Hematopoietic multipotent progenitor cell treated with erythropoietin and hydrocortisone succinate and interleukin-3 and kit ligand, for 8 days (in vitro differentiated cells): ENCODE data around the gene METAP2.

Source experiments
- DNase-seq: peaks from one replicate; pipeline ENCODE4 v3.0.0-alpha.2; 2015

Gene METAP2

DNA sequence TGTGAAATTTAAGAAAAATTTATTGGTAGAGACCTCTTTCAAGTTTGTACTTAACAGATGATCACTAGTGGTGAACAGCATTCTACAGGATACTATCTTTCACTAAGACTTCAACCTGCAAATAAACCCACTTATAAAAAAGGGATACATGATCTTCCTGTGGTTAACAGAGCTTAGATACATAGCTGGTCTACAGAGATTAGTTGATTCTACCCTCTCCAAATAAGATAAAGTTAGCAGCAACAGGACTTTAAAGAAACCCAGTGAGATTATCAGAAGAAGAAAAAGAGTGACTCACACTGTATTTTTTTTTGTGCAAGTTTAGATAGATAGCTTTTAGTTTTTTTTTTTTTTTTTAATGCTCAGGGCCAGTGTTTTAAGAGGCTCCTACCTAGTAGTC is 42.8 kb downstream of the METAP2 start:
- DNase-seq, result peak; percentile 92

DNA sequence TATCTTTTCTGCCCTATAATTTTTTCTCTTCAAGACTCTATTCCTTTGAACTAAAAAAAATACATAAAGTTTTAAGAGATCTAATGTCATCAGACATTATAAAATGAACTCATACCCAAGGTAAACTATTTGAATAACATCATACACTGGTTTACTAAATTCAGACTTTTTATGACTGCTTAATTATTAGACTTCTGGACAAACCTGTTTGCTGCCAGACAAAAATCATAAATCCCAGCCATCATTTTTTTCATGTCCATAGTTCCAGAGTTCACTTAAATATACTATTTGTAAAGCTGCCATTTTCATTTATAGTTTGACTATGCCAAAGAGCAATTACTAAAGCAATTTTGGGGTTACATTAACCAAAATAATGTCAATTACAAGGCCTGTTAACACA is 43.3 kb downstream of the METAP2 start:
- DNase-seq, result no peak

DNA sequence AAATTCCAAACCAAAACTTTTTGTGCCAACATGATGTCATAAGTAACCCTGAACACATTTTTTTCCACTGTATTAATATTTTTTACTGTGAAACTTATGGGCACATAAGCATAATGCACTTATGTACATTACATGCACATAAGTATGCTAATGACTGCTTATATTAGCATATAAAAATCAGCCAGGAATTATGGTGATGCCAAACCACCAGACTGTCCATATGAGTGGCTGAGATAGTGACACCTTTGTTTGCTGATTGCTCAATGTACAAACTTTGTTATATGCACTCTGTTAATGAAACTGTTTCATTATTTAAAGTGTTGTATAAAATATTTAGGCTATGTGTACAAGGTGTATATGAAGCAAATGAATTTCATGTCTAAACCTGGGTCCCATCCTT is 45.0 kb downstream of the METAP2 start:
- peak; percentile 56 for DNase-seq

DNA sequence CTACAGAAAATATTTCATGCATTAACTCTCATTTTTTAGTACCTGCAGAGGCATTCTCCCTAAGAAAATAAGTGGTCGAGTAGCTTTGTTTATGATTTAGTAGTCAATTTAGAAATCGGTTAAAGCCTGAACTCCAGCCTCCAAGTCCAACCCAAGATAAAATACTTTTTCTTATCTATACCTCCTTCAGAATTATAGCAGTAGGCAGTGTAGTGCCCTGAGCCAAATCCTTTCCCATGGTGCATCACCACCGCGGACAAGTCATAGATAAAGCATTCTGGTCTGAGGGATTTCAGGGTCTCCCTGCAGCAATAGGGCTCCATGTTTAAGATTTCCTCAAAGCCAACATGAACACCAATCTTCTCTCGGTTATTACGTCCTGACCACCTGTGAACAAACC is 46.9 kb downstream of the METAP2 start:
- DNase-seq, result peak; percentile 63

DNA sequence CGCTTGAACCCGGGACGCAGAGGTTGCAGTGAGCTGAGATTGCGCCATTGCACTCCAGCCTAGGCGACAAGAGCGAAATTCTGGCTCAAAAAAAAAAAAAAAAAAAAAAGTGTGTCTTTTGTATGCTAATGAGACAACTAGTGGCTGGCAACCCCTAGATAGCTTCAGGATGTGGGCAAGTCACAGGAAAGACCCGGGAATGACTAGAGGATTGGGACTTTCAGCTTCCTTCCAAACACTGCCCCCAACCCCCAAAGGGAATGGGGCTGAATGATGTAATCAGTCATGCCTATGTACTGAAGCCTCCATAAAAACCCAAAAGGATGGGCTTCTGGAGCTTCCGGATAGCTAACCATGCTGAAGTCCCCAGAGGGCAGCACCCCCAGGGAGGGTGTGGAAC is 48.7 kb downstream of the METAP2 start:
- DNase-seq, result no peak

DNA sequence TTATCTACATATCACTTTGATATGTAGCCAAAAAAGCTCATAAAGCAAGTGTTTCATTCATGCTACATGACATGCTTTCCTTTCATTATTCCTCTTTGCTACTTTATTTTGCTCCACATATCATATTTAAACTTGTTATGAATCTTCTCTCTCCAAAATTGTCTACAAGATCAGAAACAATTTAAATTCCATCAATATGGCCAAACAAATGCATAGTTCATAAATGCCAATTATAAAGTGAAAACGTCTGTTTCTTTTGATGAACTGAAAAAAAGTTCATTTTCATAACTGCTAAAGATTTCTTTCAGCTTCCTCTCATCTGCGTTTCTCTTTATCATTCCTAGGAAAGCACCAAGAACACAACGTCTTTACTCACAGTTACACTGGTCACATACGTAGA is 54.5 kb downstream of the METAP2 start:
- no peak for DNase-seq

DNA sequence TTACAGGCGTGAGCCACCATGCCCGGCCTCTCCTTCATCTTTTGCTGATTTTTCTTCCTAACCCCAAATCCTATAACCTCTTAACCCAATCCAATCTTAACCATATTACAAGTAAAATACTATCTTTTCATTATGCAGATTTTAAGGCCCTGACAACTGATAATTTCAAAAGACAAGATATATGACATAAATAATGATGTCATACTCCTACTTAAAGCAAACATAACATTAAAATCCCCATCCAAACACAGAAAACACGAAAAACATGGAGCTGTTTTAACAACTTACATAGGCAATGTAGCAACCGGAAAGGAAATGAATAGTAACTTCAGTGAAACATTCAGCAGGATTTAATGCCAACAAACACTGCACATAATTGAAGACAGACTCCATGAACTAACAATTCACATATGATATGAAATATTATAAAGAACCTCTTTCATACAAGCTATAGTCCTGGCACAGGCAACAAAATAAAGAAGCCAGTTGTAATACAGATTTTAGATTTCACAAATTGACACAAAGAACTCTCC is 55.8 kb downstream of the METAP2 start:
- DNase-seq, result no peak

DNA sequence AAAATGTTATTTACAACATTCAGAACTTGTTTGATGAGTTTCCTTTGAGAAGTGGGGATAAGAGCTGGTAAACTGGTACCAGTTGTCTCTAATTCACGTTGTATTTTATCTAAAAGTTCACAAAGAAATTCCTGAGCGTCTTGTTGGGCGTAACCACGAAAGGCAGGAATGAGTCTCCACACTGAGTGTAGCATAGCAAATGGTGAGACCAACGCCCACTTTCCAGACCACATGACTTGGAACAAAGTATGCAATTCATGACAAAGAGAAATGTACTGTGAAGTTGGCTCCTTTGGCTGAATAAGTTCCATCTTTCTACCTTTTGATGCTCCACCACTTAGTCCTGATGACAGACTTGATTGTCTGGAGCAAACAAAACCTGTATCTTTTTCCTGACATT is 58.9 kb downstream of the METAP2 start:
- DNase-seq, result peak; percentile 56

DNA sequence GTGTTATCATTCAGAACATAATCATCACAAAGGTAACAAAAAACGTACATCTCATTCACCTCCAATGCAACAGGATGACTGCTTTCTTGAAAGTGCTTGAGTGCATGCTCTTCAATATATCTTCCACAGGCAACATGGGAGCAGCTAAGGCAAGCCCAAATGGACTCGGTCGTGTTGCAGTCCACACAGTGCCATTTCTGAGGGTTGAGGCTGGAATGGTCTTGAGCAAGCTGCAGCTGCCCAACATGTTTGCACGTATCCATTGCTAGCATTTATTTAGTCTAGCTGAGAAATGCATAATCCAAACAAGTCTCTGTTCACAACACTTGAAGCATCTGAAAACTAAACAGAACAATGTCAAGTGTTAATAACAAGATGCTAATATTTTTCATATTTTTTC is 60.0 kb downstream of the METAP2 start:
- no peak for DNase-seq

DNA sequence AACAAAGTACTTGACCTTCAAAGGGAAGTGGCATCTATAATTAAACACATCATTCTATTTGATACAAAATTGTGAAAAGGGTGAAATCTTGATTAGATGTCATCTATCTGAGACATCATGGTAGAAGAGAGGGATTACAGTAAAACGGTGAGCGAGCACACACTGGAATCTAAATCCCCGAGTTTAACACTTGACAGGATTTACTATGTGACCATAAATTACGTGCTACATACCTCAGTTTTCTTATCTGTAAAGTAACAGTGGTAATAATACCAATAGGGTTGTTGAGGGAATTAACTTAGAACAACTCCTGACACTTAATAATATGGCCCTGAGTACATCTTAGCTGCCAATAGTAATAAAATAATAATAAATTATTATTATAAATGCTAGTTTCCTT is 64.1 kb downstream of the METAP2 start:
- no peak for DNase-seq

DNA sequence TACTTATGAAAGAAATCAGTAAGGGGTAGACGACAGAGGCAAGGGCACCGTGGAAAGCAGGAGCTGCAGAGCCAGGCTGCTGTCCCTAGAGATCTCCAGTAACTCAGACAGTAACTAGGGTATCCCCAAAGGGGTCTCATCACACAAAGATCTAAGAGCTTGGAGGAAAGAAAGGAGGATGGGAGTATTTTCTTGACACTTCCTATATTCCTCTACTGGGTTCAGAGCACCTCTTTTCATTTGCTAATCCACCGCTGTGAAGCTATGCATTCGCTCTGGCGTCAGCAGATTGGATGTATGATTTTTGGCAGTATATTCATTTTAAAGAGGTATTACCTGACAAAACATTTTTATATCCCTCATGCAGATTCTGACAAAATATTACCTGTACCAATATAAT is 64.7 kb downstream of the METAP2 start:
- DNase-seq, result no peak

DNA sequence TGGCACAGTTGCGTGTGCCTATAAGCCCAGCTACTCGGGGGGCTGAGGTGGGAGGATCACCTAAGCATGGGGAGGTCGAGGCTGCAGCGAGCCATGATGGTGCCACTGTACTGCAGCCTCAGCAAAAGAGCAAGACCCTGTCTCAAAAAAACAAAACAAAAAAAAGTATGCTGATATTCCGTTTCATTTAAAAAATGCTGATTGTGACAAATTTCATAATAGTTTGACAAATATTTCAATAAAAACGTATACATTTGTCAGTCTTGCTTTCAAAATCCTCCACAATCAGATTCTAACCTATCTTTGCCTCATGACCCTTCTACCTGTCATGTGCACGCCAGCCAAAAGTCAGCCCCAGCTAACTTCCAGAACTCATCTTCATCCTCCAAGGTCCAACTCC is 67.5 kb downstream of the METAP2 start:
- no peak for DNase-seq

DNA sequence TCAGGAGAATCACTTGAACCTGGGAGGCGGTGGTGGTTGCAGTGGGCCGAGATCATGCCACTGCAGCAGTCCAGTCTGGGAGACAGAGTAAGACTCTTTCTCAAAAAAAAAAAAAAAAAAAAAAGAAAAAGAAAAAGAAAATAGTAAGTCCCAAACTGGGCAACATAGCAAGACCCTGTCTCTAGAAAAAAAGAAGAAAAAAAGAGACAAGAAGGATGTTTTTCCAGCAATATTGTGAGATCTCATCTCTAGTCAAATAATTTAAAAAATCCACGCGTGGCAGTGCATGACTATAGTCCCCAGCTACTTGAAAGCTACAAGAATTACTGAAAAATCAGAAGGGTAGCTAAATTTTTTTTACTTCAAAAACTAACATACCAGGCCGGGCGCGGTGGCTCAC is 69.4 kb downstream of the METAP2 start:
- no peak for DNase-seq

DNA sequence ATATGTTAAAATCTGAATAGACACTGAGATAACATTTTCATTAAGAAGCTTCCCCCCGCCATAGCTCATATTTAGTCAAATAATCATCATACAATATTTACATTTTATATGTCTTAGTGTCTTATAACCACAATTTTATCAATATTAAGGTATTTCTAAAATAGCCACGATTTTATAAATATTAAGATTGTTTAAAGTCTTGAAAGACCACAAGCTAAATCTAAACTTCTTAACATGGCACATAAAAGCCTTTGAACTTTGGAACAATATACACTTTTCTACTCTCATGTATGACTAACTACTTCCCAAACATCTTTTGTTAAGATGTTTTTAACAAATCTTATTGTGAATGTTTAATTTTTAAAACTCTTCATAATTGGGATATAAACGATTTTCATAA is 70.8 kb downstream of the METAP2 start:
- no peak for DNase-seq

DNA sequence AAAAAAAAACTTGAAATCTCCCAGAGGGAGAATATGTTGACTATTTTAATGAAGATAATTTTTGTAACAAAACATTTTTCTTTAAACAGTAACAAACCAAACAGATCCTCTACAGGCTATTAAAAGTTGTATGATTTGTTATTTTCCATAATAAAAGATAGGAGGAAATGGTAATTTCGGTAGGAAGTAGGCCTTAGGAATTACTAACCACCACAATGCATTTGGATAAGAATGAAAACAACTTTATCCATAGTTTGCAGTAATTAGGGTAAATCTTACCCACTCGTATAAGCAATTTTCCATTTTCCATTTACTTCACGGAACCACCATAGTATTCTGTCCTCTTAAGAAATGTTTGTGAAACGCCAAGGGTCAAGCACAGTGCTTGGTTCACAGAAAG is 71.4 kb downstream of the METAP2 start:
- no peak for DNase-seq

DNA sequence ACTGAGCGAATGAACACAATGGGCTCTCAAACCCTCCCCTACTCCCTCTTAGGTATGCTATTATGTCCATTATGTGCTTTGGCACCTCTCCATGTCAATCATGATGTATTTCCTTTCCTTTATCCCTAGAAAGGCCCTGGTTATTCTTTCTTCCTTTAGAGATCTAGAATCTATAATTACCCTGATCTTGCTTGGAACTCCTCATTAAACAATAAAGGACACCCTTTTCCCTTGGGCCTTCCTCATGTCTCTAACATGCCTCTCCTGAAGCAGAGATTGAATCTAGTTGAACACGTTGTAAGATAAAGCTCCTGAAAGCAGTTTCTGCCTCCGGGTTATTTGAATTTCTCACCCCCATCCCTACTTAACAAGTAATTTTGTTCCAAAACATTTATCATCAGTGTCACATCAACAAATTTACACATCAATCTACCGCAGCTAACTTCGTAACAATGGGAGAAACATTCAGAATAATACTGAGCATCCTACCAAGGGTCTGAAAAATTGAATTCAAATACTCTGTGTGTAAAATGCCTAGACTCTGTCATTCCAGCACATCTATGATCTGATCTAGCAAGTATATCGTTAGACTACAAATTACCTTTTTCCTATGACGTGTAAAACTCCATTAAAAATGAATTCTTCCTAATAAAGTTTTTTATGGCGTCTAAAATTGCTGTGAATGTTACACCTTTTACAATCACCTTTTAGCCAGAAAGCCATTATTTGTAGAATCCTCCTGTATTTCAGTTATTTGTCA is 72.0 kb downstream of the METAP2 start:
- no peak for DNase-seq

DNA sequence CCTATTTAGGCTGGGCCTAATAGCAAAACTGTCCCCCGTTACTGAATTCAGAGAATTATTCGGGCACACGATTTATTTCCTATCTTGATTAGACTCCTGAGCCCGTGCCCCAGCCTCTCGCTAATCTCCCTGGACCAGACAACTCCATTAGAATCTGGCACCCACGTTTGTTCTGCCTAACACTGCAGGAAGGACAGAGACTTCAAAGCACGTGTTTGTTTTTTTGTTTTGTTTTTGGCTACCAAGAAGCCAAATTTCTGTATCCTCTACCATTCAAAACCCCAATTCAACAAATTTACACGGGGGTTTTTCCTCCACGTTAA is 72.5 kb downstream of the METAP2 start:
- DNase-seq, result peak; percentile 79

DNA sequence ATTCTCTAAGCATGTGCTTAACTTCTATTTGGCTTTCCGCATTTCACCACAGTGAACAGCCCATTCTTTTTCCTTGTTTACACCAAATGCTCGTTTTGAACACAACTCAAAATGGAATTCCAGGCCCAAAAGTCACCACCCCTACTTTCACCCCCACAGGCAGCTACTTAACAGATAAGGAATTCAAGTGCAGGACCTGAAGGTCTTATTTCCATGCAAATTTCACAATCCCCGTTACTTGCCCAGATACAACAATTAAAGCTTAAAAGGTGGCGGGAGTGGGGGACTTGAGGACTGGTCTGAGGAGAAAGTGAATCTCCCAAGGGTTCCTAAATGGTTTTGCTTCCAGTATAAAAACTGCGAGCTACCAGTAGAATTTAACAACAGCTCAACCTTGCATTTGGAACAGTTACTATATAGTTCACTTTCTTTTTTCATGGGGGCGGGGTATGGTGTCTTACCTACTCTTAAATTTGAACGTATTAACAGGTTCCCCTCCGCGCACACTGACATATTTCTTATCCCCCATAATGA is 73.6 kb downstream of the METAP2 start:
- peak; percentile 35 for DNase-seq

DNA sequence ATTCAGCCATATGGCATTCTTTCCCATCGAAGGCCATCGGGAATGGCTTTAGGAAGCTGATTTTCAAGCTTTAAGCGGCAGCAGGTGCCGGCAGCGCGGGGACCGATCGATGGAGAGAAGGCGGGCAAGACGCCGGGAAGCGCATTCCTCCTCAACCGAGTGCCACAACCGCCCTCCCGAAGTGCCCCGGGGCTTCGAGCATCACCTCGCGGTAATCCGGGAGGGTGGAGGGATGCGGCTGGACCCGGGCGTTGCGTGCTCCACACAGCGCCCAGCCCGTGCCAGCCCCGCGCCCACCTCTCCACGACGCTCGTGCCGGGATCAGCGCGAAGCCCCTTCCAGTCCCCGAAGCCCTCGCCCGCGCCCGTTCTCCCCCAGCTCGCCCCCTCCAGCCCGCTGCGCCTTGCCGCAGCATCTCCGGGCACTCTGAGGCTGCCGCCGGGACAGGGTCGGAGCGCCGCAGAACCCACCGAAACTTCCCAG is 74.1 kb downstream of the METAP2 start:
- no peak for DNase-seq

DNA sequence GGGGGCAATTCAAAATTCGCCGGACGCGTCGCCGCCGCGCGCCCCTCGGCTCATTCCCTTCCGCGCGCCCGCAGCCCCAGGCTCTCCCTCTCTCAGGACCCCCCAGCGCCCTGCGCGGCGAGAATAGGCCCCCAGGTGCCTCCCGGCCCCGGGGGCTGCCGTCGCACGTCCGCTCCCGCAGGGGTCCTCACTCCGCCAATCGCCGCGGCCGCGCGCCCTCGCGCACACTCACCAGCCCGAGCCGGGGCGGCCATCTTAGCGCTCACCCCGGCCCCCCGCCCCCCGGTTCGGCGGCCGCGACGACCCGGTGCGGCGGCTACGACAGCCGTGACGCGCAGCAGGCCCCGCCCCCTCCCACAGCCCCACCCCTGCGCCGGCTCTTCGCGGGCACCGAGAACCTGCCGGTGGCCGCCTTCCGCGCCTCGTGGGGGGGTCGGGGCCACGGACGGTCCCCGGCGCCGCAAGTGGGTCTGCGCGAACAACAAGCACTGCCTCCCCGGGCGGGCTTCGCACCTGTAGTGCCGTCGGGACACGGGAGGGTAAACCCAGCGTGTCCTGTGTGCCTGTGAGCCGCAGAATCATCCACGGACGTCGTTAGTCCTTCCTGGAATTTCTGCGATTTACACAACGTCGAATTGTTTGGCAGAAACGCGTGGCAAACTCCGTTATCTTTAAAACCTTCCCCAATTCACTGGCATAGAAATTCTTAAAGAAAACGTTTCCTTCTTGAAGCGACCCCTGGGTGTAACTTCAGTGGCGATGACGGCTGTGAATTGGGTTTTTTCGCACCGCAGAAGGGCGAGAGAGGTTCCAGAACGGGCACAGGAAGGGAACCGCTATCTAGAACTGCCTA is 74.8 kb downstream of the METAP2 start:
- DNase-seq, result peak; percentile 23

DNA sequence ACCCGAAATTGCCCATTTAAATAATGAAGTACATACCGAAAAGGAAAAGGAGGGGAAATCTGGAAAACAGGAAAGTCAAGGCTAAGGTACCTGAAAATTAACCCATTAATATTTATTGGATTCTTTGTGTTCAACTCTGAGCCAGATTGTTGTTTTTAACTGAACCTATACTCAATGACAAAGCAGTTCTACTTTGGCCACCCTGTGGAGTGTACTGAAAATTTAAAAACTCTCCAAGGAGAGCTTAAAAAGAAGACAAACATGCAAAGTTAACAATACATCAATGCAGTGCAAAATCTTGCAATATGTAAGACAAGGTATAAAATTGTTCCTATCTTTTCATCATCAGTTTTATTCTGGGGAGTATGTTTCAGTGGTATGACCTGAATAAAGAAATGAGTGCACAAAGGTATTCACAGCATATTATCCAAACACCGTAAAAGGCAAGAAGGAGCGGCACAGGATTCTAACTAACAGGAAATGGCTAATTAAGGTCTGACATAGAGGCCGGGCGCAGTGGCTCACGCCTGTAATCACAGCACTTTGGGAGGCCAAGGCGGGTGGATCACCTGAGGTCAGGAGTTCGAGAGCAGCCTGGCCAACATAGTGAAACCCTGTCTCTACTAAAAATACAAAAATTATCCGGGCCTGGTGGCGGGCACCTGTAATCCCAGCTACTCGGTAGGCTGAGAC is 75.6 kb downstream of the METAP2 start:
- no peak for DNase-seq

DNA sequence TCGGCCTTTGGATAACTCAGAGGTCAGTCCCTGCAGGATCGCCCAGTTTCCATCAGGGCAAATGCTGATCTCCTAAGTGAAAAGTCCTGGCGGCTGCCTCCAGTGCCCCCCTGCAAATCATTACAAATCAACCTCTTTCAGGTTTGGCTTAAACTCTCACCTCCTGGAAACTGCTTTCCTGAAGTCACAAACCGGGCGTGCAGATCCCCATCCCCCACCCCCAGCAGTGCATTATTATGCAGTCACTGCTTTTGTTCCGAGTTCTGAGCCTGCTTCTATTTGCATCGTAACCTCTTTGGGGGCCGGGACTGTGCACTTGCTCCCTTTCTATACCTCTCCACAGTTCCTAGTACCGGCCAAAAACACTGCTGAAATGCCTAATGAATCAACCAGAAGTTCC is 77.4 kb downstream of the METAP2 start, which contains the start of gene USP44:
Gene USP44 (minus strand): TSS at position 172 of the 400 bp plus-strand sequence. CDS start 17,220 bp downstream, outside the sequence.
- no peak for DNase-seq

DNA sequence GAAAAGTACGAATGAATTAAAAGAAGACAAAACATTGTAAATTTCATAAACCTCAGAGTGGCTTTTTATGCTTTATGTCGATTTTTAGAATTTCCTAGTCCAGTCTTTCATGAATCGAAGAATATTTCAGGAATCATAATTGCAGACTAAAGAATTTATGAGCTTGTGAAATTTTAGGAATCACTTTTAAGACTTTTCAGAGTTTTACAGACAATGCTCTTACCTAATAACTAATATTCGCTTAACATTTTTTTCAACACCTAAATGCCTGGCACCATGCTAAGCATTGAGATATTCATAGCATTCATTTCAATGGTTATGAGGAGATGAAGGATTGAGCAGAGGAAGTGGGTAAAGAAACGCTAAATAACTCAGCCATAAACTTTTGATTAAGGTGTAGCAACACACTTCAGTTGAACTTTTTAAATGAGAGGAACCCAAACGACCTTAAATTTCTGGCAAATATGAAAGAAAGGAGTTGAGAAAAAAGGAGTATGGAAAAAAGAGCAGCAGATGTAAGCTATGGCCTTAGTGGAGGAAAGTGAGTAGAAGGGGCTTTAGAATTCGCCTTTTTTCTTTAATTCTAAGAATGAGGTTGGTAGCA is 78.1 kb downstream of the METAP2 start:
- DNase-seq, result no peak
